ENCODE measurements around the gene MALRD1.

Gene MALRD1

DNA sequence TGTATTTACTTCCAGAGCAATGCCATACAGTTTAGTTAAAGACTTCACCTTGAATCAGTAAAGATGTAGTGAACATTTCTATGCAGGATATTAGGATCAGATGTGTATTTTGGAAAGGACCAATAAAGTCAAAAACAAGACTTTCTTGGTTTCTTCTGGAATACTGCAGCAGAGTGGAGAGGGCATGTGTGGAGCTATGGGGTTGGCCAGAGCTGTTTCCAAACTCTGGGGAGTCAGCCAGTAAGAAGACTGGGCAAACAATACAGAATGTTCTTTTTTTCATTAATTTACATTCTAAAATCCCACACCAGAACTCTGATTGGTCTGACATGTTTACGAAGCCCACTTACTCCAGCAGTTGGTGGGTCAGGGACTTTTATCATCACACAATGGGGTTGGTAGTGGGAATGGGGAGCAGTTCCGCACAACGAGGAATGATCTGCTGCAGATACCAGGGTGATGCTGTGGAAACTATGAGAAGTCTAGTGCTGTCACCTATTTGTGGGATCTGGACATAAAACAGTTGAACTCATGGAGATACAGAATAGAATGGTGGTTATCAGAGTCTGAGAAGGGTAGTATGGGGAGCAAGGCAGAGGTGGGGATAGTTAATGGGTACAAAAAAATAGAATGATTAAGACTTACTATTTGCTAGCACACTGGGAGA, 267.7 kb downstream of the MALRD1 start:
- no peaks in the 10 kb centered on the region for H3K4me1 ChIP-seq (ENCODE audit: control insufficient read depth in 1 of 2, insufficient read depth in 2 of 2, low read length in 2 of 2)
- no peak overlapping the region for H3K9ac ChIP-seq (ENCODE audit: low read depth in 1 of 2, low read length in 2 of 2)
- H3K27ac ChIP-seq (ENCODE audit: low read depth, low read length), result no peak overlapping the region
- H3K4me3 ChIP-seq (ENCODE audit: low read depth in 1 of 2, low read length in 2 of 2), result no peak overlapping the region
- no peaks in the 10 kb centered on the region for H3K27me3 ChIP-seq (ENCODE audit: control insufficient read depth in 1 of 2, insufficient read depth in 2 of 2, low read length in 2 of 2)
- no peaks in the 10 kb centered on the region for H3K9me3 ChIP-seq (ENCODE audit: control insufficient read depth in 1 of 2, low read length in 2 of 2)
- no peaks in the 10 kb centered on the region for H3K36me3 ChIP-seq (ENCODE audit: control insufficient read depth in 1 of 2, insufficient read depth in 2 of 2, low read length in 2 of 2)

DNA sequence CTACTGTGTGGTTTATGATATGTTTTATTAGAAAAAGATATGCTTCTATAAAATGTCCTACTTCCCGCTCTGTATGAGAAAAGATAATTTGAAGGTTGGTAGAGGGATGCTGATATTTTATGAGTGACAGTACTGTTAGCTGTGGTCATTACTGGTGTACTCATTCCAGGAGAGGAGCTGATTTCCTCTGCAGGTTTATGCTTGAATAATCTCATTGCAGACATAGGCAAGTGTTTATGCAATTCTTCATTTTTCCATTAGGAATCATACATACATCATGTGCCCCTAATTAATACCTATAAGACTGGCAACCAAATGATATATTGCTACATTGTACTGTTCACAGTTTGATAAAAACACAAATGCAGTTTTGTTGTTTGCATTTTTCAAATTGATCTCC, 269.4 kb downstream of the MALRD1 start:
- H3K9me3 ChIP-seq (ENCODE audit: control insufficient read depth in 1 of 2, low read length in 2 of 2), result no peaks in the 10 kb centered on the region
- H3K27ac ChIP-seq (ENCODE audit: low read depth, low read length), result no peak overlapping the region
- H3K27me3 ChIP-seq (ENCODE audit: control insufficient read depth in 1 of 2, insufficient read depth in 2 of 2, low read length in 2 of 2), result no peaks in the 10 kb centered on the region
- H3K36me3 ChIP-seq (ENCODE audit: control insufficient read depth in 1 of 2, insufficient read depth in 2 of 2, low read length in 2 of 2), result no peaks in the 10 kb centered on the region
- H3K4me3 ChIP-seq (ENCODE audit: low read depth in 1 of 2, low read length in 2 of 2), result no peak overlapping the region
- no peaks in the 10 kb centered on the region for H3K4me1 ChIP-seq (ENCODE audit: control insufficient read depth in 1 of 2, insufficient read depth in 2 of 2, low read length in 2 of 2)
- no peak overlapping the region for H3K9ac ChIP-seq (ENCODE audit: low read depth in 1 of 2, low read length in 2 of 2)

GRCh38 chr10:19325581-19325980, 277.0 kb downstream of the MALRD1 start:
- Histone ChIP-seq H3K36me3 (ENCODE audit: control insufficient read depth in 1 of 2, insufficient read depth in 2 of 2, low read length in 2 of 2) (no peaks in the 10 kb centered on the region), H3K27ac (ENCODE audit: low read depth, low read length) (no peak overlapping the region), H3K4me1 (ENCODE audit: control insufficient read depth in 1 of 2, insufficient read depth in 2 of 2, low read length in 2 of 2) (no peaks in the 10 kb centered on the region), H3K4me3 (ENCODE audit: low read depth in 1 of 2, low read length in 2 of 2) (no peak overlapping the region), H3K27me3 (ENCODE audit: control insufficient read depth in 1 of 2, insufficient read depth in 2 of 2, low read length in 2 of 2) (no peaks in the 10 kb centered on the region), H3K9me3 (ENCODE audit: control insufficient read depth in 1 of 2, low read length in 2 of 2) (no peaks in the 10 kb centered on the region), H3K9ac (ENCODE audit: low read depth in 1 of 2, low read length in 2 of 2) (no peak overlapping the region)

GRCh38 chr10:19328582-19328981, 280.0 kb downstream of the MALRD1 start:
- Histone ChIP-seq H3K4me3 (ENCODE audit: low read depth in 1 of 2, low read length in 2 of 2) (no peak overlapping the region), H3K9ac (ENCODE audit: low read depth in 1 of 2, low read length in 2 of 2) (no peak overlapping the region), H3K9me3 (ENCODE audit: control insufficient read depth in 1 of 2, low read length in 2 of 2) (no peaks in the 10 kb centered on the region), H3K4me1 (ENCODE audit: control insufficient read depth in 1 of 2, insufficient read depth in 2 of 2, low read length in 2 of 2) (no peaks in the 10 kb centered on the region), H3K27me3 (ENCODE audit: control insufficient read depth in 1 of 2, insufficient read depth in 2 of 2, low read length in 2 of 2) (no peaks in the 10 kb centered on the region), H3K27ac (ENCODE audit: low read depth, low read length) (no peak overlapping the region), H3K36me3 (ENCODE audit: control insufficient read depth in 1 of 2, insufficient read depth in 2 of 2, low read length in 2 of 2) (peaks cover 0 to 9% of the 10 kb centered on the region in 2 donors)

DNA sequence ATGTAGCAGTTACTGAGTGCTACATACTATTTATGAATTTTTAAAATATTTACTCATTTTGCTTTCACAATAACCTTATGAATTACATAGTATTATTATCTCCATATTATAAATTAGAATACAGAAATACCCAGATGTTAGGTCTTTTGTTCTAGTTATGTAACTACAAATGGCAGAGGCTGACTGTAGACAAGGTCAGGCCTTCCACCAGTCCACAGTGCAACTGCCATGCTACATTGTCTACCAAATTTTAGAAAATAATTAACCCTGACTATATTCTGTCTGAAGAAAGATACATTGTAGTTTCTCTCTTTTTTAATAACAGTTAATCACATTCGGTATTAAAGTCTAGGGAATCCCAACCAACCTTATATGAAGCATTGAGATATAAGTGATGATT, 280.9 kb downstream of the MALRD1 start:
- H3K4me1 ChIP-seq (ENCODE audit: control insufficient read depth in 1 of 2, insufficient read depth in 2 of 2, low read length in 2 of 2), result no peaks in the 10 kb centered on the region
- no peak overlapping the region for H3K27ac ChIP-seq (ENCODE audit: low read depth, low read length)
- H3K9me3 ChIP-seq (ENCODE audit: control insufficient read depth in 1 of 2, low read length in 2 of 2), result no peaks in the 10 kb centered on the region
- H3K9ac ChIP-seq (ENCODE audit: low read depth in 1 of 2, low read length in 2 of 2), result no peak overlapping the region
- H3K27me3 ChIP-seq (ENCODE audit: control insufficient read depth in 1 of 2, insufficient read depth in 2 of 2, low read length in 2 of 2), result no peaks in the 10 kb centered on the region
- H3K4me3 ChIP-seq (ENCODE audit: low read depth in 1 of 2, low read length in 2 of 2), result no peak overlapping the region
- H3K36me3 ChIP-seq (ENCODE audit: control insufficient read depth in 1 of 2, insufficient read depth in 2 of 2, low read length in 2 of 2), result peaks cover 0 to 9% of the 10 kb centered on the region in 2 donors

- Histone ChIP-seq H3K36me3 (ENCODE audit: control insufficient read depth in 1 of 2, insufficient read depth in 2 of 2, low read length in 2 of 2) (peaks cover 3 to 9% of the 10 kb centered on the region in 2 donors), H3K27me3 (ENCODE audit: control insufficient read depth in 1 of 2, insufficient read depth in 2 of 2, low read length in 2 of 2) (no peaks in the 10 kb centered on the region), H3K9ac (ENCODE audit: low read depth in 1 of 2, low read length in 2 of 2) (no peak overlapping the region), H3K4me3 (ENCODE audit: low read depth in 1 of 2, low read length in 2 of 2) (no peak overlapping the region), H3K27ac (ENCODE audit: low read depth, low read length) (no peak overlapping the region), H3K9me3 (ENCODE audit: control insufficient read depth in 1 of 2, low read length in 2 of 2) (no peaks in the 10 kb centered on the region), H3K4me1 (ENCODE audit: control insufficient read depth in 1 of 2, insufficient read depth in 2 of 2, low read length in 2 of 2) (no peaks in the 10 kb centered on the region)
These were observed 283.7 kb downstream of the MALRD1 start for GRCh38 chr10:19332304-19332703.

- Histone ChIP-seq H3K36me3 (ENCODE audit: control insufficient read depth in 1 of 2, insufficient read depth in 2 of 2, low read length in 2 of 2) (peaks cover 3 to 9% of the 10 kb centered on the region in 2 donors), H3K4me1 (ENCODE audit: control insufficient read depth in 1 of 2, insufficient read depth in 2 of 2, low read length in 2 of 2) (no peaks in the 10 kb centered on the region), H3K27ac (ENCODE audit: low read depth, low read length) (no peak overlapping the region), H3K9me3 (ENCODE audit: control insufficient read depth in 1 of 2, low read length in 2 of 2) (no peaks in the 10 kb centered on the region), H3K27me3 (ENCODE audit: control insufficient read depth in 1 of 2, insufficient read depth in 2 of 2, low read length in 2 of 2) (no peaks in the 10 kb centered on the region), H3K9ac (ENCODE audit: low read depth in 1 of 2, low read length in 2 of 2) (no peak overlapping the region), H3K4me3 (ENCODE audit: low read depth in 1 of 2, low read length in 2 of 2) (no peak overlapping the region)
These were observed 285.0 kb downstream of the MALRD1 start for GRCh38 chr10:19333631-19334030.

DNA sequence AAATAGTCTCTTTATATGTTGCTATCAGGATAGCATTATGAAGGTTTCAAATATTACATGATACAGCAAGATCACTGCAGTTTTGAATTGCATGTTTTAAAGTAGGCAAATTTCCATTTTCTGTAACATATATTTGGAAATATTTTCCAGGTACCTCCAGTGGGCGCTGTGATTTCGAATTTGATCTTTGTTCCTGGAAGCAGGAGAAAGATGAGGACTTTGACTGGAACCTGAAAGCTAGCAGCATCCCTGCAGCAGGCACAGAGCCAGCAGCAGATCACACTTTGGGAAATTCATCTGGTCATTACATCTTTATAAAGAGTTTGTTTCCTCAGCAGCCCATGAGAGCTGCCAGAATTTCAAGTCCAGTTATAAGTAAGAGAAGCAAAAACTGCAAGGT, 299.0 kb downstream of the MALRD1 start:
- H3K9me3 ChIP-seq (ENCODE audit: control insufficient read depth in 1 of 2, low read length in 2 of 2), result no peaks in the 10 kb centered on the region
- H3K4me3 ChIP-seq (ENCODE audit: low read depth in 1 of 2, low read length in 2 of 2), result no peak overlapping the region
- H3K4me1 ChIP-seq (ENCODE audit: control insufficient read depth in 1 of 2, insufficient read depth in 2 of 2, low read length in 2 of 2), result no peaks in the 10 kb centered on the region
- no peak overlapping the region for H3K27ac ChIP-seq (ENCODE audit: low read depth, low read length)
- no peaks in the 10 kb centered on the region for H3K27me3 ChIP-seq (ENCODE audit: control insufficient read depth in 1 of 2, insufficient read depth in 2 of 2, low read length in 2 of 2)
- peaks cover 3 to 8% of the 10 kb centered on the region in 2 donors for H3K36me3 ChIP-seq (ENCODE audit: control insufficient read depth in 1 of 2, insufficient read depth in 2 of 2, low read length in 2 of 2)
- no peak overlapping the region for H3K9ac ChIP-seq (ENCODE audit: low read depth in 1 of 2, low read length in 2 of 2)

DNA sequence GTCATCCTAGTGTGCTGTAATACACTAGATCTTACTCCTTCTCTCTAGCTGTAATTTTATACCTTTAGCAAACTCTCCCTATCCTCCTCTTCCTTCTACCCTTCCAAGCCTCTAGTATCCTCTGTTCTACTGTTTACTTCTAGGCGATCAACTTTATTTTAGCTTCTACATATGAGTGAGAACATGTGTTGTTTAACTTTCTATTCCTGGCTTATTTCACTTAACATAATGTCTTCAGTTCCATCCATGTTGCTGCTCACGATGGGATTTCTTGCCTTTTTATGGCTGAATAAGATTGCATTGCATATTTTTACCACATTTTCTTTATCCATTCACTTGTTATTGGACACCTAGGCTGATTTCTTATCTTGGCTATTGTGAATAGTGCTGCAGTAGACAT, 318.6 kb downstream of the MALRD1 start:
- Histone ChIP-seq H3K36me3 (ENCODE audit: control insufficient read depth in 1 of 2, insufficient read depth in 2 of 2, low read length in 2 of 2) (no peaks in the 10 kb centered on the region), H3K9ac (ENCODE audit: low read depth in 1 of 2, low read length in 2 of 2) (no peak overlapping the region), H3K4me3 (ENCODE audit: low read depth in 1 of 2, low read length in 2 of 2) (no peak overlapping the region), H3K9me3 (ENCODE audit: control insufficient read depth in 1 of 2, low read length in 2 of 2) (no peaks in the 10 kb centered on the region), H3K27me3 (ENCODE audit: control insufficient read depth in 1 of 2, insufficient read depth in 2 of 2, low read length in 2 of 2) (no peaks in the 10 kb centered on the region), H3K4me1 (ENCODE audit: control insufficient read depth in 1 of 2, insufficient read depth in 2 of 2, low read length in 2 of 2) (no peaks in the 10 kb centered on the region), H3K27ac (ENCODE audit: low read depth, low read length) (no peak overlapping the region)

- H3K4me1 ChIP-seq (ENCODE audit: control insufficient read depth in 1 of 2, insufficient read depth in 2 of 2, low read length in 2 of 2), result no peaks in the 10 kb centered on the region
- no peak overlapping the region for H3K4me3 ChIP-seq (ENCODE audit: low read depth in 1 of 2, low read length in 2 of 2)
- H3K27ac ChIP-seq (ENCODE audit: low read depth, low read length), result no peak overlapping the region
- H3K9me3 ChIP-seq (ENCODE audit: control insufficient read depth in 1 of 2, low read length in 2 of 2), result no peaks in the 10 kb centered on the region
- no peak overlapping the region for H3K9ac ChIP-seq (ENCODE audit: low read depth in 1 of 2, low read length in 2 of 2)
- no peaks in the 10 kb centered on the region for H3K36me3 ChIP-seq (ENCODE audit: control insufficient read depth in 1 of 2, insufficient read depth in 2 of 2, low read length in 2 of 2)
- no peaks in the 10 kb centered on the region for H3K27me3 ChIP-seq (ENCODE audit: control insufficient read depth in 1 of 2, insufficient read depth in 2 of 2, low read length in 2 of 2)
These were observed 325.4 kb downstream of the MALRD1 start for GRCh38 chr10:19373988-19374387.
